Prostate gland (tissue), 2 donors: Measurements from ENCODE around the gene PIEZO2. TPM values are rescaled to one million over a fixed set of nuclear protein-coding genes. Genes with fewer than 3 reads are reported as not detected.

Experiments used
- DNase-seq: peaks from one replicate; pipeline ENCODE4 v3.0.0-alpha.2; 2019; ENCODE audit warnings: low spot score
- H3K27ac ChIP-seq, 2 donors: fragments of 200-600 bp; sonication (generic); 2 replicates each; pipeline ENCODE4 v1.5.1; 2017 to 2019
- H3K27me3 ChIP-seq: fragments of 200-600 bp; sonication (generic); replicated peaks from 2 replicates; pipeline ENCODE4 v1.5.1; 2019; ENCODE audit not compliant: insufficient read depth
- H3K36me3 ChIP-seq, 2 donors: fragments of 200-600 bp; sonication (generic); 1 replicate in 1 of 2; 2 replicates in 1 of 2; pipeline versions ENCODE4 v1.5.1 to v1.8.1; 2017 to 2019
- H3K4me1 ChIP-seq: fragments of 200-600 bp; sonication (generic); replicated peaks from 2 replicates; pipeline ENCODE4 v1.5.1; 2019
- H3K4me3 ChIP-seq, 2 donors: fragments of 200-600 bp; sonication (generic); 2 replicates each; pipeline ENCODE4 v1.5.1; 2017 to 2019
- H3K9me3 ChIP-seq: fragments of 200-600 bp; sonication (generic); 2 replicates; pipeline ENCODE4 v1.5.1; 2017
- POLR2A ChIP-seq: fragments of 450-650 bp; IDR thresholded peaks from one replicate; pipeline ENCODE4 v1.6.1; 2016; ENCODE audit warnings: antibody characterized with exemption, mild to moderate bottlenecking
- POLR2AphosphoS5 ChIP-seq: sonication (generic); formaldehyde crosslinking; IDR thresholded peaks from one replicate; pipeline ENCODE4 v1.6.1; 2017; ENCODE audit warnings: antibody characterized with exemption
- WGBS: methylation state at CpG from one replicate; pipeline ENCODE4 v1.1.5; 2018; 5-methylcytosine and 5-hydroxymethylcytosine counted together
- intact Hi-C: fragments of 100-400 bp; cut with DNase I; formaldehyde crosslinking; loops from one replicate; pipeline ENCODE4 v1.14.2; 2022
- total RNA-seq, 2 donors: library from RNA; depleted of rRNA; stranded (reverse); fragments of >200 nt; gene quantifications; one replicate each; pipeline ENCODE4 v1.1.0, GENCODE V29; 2016
- TF ChIP-seq, protein P1 (sequence below), 4 experiments: fragments of 200-600 bp in 2 of 4; fragments of 450-650 bp in 2 of 4; sonication (generic) in 2 of 4; IDR thresholded peaks; 1 replicate in 3 of 4; 2 replicates in 1 of 4; pipeline ENCODE4 v1.5.1; 2016 to 2019; ENCODE audit warnings: antibody characterized with exemption in 4 of 4, mild to moderate bottlenecking in 2 of 4, moderate library complexity in 2 of 4

The PIEZO2 gene
- total RNA-seq, 2 donors from 2014 or later, result 4.1 to 19.0 TPM

DNA sequence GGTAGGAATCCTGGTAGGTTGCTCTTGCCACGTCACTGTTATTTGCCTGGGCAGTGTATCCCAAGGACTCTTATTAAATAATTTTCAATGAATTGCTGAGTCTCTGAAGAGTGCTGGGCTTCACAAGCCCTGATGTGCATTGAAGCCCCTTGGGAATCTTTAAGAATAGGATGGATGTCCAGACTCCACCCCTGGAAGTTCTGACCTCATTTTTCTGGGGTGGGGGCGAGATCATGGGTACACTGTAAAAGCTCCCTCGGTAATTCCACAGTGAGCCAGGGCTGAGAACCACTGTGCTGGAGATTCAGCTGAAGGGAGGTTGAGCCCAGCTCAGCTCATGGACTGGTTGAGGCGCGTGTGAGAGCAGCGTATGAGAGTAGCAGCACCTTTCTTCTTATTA lies 140.2 kb downstream of the PIEZO2 start:
- Histone ChIP-seq H3K4me1 (no peaks in the 10 kb centered on the region), H3K4me3 (no peak overlapping the region), H3K27me3 (no peaks in the 10 kb centered on the region), H3K27ac (no peak overlapping the region), H3K36me3 (no peaks in the 10 kb centered on the region), H3K9me3 (no peaks in the 10 kb centered on the region)
- no peak for DNase-seq
- 90% methylated on average over 6 of the region's 6 CpGs for WGBS
- TF ChIP-seq, protein P1, sequence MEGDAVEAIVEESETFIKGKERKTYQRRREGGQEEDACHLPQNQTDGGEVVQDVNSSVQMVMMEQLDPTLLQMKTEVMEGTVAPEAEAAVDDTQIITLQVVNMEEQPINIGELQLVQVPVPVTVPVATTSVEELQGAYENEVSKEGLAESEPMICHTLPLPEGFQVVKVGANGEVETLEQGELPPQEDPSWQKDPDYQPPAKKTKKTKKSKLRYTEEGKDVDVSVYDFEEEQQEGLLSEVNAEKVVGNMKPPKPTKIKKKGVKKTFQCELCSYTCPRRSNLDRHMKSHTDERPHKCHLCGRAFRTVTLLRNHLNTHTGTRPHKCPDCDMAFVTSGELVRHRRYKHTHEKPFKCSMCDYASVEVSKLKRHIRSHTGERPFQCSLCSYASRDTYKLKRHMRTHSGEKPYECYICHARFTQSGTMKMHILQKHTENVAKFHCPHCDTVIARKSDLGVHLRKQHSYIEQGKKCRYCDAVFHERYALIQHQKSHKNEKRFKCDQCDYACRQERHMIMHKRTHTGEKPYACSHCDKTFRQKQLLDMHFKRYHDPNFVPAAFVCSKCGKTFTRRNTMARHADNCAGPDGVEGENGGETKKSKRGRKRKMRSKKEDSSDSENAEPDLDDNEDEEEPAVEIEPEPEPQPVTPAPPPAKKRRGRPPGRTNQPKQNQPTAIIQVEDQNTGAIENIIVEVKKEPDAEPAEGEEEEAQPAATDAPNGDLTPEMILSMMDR (IDR thresholded peaks at IDR 0.05), result no peak
- no peak for TF ChIP-seq POLR2A
- no peak for TF ChIP-seq POLR2AphosphoS5
- intact Hi-C loops, result no loop called here

DNA sequence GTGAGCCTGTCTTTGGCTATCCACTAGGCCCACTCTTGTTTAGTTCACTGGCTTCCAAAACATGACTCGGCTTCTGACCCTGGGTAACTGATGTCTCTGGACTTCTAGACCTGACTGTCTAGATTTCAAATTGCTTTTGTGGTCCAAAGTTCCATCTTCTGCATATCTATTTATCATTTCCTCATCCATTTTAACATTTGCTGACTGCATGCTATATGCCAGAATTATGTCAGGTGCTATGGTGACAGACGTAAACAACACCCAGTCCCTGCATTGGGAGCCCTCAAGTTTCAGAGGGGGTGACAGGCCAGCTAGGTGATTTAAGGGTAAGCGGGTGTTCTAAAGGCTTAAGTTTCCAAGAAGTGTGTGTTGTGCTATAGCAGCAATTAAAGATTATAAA lies 140.9 kb downstream of the PIEZO2 start:
- H3K9me3 ChIP-seq, result no peaks in the 10 kb centered on the region
- intact Hi-C loops, result no loop called here
- H3K27me3 ChIP-seq, result no peaks in the 10 kb centered on the region
- TF ChIP-seq, protein P1 (IDR thresholded peaks at IDR 0.05), result no peak
- no peak for TF ChIP-seq POLR2A
- TF ChIP-seq POLR2AphosphoS5, result no peak
- no peak overlapping the region for H3K4me3 ChIP-seq
- no peak for DNase-seq
- H3K36me3 ChIP-seq, result no peaks in the 10 kb centered on the region
- WGBS, result 93% methylated on average over 3 of the region's 3 CpGs
- no peaks in the 10 kb centered on the region for H3K4me1 ChIP-seq
- no peak overlapping the region for H3K27ac ChIP-seq

DNA sequence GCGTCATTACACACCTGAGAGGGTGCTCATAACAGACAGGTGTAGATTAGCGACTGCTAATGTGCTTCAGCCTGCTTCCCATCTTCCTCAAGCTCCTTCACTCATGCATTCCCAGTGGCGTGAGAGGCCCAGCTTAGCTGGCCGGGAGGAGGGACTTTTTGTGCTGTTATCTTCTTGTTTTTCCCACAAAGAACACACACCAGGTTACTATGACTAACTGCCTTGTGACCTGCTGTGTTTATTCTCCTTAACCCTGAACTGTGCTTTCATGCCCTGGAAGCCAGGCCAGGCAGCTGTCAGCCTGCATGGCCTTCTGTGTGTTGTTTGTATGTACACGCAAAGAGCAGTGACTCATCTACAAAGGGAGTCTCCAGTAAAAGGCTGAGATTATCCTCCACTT lies 143.8 kb downstream of the PIEZO2 start:
- intact Hi-C loops, result no loop called here
- no peaks in the 10 kb centered on the region for H3K27me3 ChIP-seq
- 67% methylated on average over 5 of the region's 5 CpGs for WGBS
- H3K4me3 ChIP-seq, result no peak overlapping the region
- no peaks in the 10 kb centered on the region for H3K4me1 ChIP-seq
- no peaks in the 10 kb centered on the region for H3K36me3 ChIP-seq
- H3K27ac ChIP-seq, result no peak overlapping the region
- H3K9me3 ChIP-seq, result no peaks in the 10 kb centered on the region
- no peak for DNase-seq
- TF ChIP-seq POLR2AphosphoS5, result peak; percentile 21
- TF ChIP-seq, protein P1 (IDR thresholded peaks at IDR 0.05), result no peak
- TF ChIP-seq POLR2A, result no peak

DNA sequence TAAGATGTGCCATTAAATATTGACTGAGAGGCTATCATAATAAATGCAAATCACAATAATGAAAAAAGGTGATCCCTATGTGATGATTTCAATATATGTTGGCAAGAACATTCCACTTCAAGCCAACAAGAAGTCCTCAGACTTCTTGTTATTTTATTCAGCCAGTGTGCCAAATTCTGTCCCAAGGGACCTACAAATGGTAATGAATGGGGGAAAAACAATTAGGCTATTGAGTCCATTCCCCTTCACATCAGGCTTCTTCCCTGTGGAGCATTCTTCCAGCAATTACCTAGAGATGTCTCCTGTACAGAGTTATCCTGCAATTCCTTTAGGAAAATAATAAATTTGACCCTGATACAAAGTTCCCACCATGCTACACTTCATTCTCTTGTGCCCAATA lies 144.4 kb downstream of the PIEZO2 start:
- no peaks in the 10 kb centered on the region for H3K27me3 ChIP-seq
- H3K4me3 ChIP-seq, result no peak overlapping the region
- H3K4me1 ChIP-seq, result no peaks in the 10 kb centered on the region
- intact Hi-C loops, result no loop called here
- no peak for DNase-seq
- H3K9me3 ChIP-seq, result no peaks in the 10 kb centered on the region
- no peak overlapping the region for H3K27ac ChIP-seq
- TF ChIP-seq POLR2AphosphoS5, result no peak
- TF ChIP-seq POLR2A, result no peak
- TF ChIP-seq, protein P1 (IDR thresholded peaks at IDR 0.05), result no peak
- H3K36me3 ChIP-seq, result no peaks in the 10 kb centered on the region

DNA sequence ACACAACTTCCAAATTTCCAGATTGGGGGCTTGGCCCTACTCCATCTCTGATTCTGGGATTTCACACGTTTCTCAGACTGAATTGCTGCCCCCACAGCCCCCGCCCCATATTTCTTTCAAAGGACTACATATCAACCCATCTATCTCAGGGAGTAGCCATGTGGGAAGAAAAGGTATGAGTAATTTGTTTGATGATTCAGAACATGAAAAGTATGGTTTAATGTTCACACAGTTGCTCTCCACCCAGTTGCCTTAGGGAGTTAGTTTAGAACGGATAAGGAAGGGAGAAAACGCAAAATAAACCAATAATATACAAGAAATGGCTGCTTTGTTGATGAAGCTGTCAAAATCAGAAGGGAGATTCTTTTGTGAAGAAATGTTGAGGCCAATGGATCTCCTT lies 145.1 kb downstream of the PIEZO2 start:
- Histone ChIP-seq H3K27me3 (no peaks in the 10 kb centered on the region), H3K4me3 (no peak overlapping the region), H3K36me3 (no peaks in the 10 kb centered on the region), H3K27ac (no peak overlapping the region), H3K9me3 (no peaks in the 10 kb centered on the region), H3K4me1 (no peaks in the 10 kb centered on the region)
- 71% methylated on average over 4 of the region's 4 CpGs for WGBS
- intact Hi-C loops, result no loop called here
- no peak for DNase-seq
- TF ChIP-seq POLR2AphosphoS5 (no peak), POLR2A (no peak)
- TF ChIP-seq, protein P1 (IDR thresholded peaks at IDR 0.05), result no peak
